GM18868 (cell line): ENCODE measurements around the gene BEGAIN.

ENCODE experiments used
- ATAC-seq: cut with Tn5 transposase; IDR thresholded peaks from one replicate; pipeline ENCODE4 v1.9.1; 2021; ENCODE audit warnings: mild to moderate bottlenecking, moderate library complexity; ENCODE audit not compliant: unreplicated experiment

Gene BEGAIN

DNA sequence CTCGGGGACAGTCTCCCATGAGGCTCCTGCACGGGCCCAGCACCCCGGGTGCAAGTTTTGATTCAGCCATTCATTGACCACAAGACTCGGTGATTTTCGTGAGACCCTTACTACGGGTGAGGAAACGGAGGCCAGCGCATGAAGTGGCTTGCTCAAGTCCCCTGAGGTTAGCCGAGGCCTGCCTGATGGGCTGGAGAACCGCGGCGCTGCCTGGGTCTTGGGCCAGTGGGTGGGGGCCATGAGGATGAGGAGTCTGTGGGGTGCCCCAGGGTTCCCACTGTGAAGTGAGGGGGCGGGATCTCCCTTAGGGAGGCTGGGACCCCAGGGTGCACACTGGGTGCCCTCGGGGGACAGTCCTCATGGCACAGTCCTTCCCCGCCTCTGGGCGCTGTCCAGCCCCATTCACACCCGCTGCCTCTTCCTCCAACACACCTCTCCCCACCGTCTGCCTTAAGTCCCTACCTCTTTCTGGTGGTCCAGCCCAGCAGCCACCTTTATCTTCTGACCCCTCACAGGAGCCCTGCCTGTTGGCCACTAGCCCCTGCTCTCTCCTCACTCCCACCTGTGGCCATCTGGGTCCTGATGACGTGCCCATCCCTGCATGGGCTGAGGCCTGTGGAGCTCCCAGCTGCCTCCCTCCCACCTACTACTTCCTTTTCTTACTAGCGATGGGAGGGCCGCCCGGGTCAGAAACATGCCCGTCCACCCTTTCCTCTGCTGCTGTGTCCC lies 16.3 kb downstream of the BEGAIN start:
- ATAC-seq: no peak

DNA sequence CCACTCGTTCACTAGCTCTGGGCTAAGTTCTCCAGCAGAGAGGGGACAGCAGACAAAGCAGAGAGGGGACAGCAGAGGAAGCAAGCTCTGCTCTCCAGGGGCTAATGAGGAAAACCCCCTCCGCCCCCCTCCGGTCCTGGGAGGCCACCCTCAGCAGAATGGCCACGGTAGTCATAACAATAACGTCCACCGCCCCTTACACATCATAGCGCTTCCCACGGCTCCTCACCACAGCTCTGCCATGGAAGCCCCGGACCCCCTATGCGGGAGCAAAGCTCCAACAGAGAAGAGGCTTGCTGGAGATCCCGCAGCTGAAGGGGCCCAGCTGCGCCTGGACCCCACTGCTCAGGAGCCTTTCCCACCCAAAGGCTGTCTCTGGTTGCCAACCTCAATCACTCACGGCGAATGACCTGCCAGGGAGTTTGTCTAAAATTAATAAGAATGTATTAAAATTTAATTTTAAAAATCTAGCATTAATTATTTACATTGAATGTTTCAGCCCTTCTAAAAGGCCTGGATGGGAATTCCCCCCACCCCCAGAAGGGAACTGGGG lies 17.4 kb downstream of the BEGAIN start:
- ATAC-seq: no peak

DNA sequence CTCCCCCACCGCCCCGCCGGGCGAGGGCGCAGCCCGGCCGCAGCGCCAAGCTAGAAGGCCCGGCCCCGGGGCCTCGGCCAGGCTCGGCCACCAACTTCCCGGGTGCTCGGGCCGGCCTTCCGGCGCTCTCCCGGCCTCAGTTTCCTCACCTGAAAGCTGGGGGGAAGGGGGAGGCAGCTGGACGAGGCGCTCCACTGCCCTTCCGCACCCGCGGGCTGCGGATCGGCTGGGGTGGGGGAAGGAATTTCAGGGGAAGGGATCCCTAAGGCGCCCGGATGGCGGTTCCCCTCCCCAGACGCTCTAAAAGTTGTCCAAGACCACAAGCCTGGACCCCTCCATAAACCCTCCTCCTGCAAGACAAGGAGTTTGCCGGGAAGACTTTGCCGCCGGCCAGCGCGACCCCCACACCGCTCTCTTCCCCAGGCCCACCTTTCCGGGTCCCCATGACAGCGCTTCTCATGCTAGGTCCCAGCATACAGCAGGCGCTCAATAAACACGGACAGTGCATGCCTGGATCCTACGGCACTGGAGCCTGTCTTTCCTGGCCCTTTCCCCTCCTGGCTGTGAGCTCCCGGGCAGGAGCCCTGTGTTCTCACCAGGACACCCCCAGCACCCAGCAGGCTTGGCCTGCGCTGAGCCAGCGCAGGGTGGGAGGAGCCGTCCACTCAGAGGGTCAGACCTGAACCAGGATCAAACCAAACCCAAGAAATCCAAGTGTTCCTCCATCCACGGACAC lies 18.1 kb downstream of the BEGAIN start:
- no peak for ATAC-seq

DNA sequence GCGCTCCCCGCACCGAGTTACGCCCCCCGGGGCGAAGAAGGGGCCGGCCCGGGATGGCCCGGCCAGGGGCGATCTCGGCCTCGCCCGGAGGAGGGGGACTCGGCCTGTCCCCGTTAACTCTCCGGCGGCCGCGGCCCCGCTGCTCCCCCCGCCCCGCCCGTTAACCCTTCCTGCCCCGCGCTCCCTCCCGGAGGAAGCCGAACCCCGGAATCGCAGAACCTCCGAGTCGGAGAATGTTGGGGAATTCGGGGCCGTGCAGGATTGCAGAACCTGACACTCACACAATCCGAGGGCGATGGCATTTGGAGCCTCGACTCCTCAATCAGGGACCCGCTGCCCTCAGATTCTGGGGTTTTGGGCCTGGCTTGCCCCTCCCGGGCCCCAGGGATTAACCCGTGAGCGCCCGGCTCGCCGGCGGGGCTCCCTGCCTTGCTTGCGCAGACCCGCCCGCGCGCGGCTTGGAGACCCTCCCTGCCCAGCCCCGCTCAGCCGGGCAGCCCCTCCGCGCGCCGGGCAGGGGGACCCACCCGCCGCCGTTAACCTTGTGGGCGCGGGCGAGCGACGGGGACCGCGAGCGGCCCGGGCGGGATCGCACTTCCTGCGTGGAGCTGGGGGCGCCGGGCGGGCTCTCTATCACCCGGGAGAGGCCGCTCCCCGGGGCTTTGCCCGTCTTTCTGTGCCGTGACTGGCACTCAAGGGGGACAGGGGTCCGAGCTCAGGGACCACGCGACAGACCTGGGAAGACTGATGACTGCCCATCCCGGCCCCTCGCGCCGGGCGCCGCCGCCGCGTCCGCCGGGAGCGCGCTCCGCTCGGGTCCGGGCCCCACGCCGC lies 18.8 kb downstream of the BEGAIN start:
- ATAC-seq: no peak

DNA sequence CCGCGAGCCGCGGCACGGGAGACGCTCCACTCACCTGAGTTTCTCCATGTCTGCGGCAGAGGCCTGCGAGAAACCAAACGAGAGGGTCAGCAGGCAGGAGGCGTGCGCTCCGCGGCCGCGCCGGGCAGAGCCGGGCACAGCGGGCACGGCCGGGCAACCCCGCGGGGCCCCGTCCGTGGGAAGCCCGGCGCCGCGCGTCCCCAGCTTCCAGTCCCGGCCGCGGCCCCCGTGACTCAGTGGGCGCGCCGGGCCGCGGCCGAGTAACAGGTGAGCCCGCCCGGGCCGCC lies 19.4 kb downstream of the BEGAIN start:
- ATAC-seq: no peak

DNA sequence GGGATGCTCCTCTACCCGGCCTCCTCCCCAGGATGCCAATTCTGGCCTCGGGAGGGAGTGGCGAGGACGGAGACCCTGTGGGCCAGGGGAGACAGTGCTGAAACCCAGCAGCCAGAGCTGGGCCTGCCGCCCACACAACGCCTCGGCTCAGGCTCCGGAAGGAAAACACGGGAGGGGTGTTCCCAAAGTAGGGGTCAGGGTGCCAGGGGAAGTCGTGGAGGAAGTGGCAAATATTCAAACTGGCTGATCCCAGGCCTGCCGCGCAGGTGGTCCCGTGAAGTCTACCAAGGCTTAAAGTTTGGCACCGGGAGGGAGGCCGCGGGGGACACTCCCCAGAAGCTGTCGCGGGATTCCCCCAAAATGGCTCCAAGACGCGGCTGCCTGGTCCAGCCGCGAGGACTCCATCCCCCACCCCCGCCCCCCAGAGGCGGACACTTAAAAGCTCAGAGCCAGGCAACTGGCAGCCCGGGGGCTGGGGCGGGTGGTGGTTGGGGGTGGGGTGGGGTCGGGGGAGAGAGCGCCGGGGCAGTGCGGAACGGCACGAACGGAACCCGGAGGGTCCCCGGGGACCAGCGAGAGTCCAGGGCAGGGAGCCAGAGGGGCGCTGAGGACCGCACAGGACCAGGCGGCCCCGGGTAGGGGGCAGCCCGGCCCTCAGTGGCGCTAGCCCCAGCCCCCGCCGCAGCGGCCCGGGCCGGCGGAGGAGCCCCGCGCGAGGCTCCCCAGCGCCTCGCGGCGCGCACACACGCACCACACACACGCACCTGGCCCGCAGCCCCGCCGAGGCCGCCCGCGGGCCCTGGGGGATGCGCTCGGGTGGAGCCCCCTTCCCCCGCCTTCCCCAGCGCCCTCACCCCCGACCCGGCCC lies 20.0 kb downstream of the BEGAIN start:
- ATAC-seq: no peak

DNA sequence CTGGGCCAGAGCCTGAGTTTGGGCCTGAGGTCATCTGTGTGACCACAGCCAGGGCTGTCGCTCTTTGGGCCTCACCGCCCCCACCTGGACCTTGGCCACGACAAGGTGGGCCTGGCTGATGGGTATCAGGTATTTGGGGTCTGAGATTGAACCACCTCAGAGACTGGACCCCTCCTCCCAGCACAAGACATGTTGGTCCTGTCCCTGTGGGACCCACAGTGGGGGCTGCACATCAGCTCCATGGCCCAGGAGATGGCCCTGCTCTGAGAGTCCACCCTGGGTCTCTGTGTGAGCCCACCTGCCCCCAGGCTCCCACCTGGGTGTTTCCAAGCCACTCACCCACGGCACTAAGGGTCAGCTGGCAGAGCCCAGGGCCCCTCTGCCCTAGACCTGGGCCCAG lies 20.6 kb downstream of the BEGAIN start:
- no peak for ATAC-seq

DNA sequence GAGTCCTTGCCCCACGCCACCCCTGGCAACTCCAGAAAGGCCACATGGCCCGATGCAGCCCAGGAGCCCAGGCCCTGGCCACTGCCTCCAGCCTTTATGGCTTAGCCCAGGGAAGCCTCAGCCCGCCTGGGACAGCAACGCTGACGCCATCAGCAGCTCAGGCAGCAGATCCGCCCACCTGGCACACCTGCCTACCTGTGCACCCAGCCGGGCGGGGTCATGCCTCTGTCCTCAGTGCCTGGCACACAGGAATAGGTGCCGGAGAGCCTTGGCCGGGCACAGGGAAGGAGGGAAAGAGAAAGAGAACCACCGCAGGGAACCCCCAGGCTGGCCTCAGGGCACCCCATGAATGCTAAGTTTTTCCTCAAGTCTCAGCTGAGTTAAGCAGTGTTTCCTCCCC lies 21.1 kb downstream of the BEGAIN start:
- ATAC-seq: no peak

DNA sequence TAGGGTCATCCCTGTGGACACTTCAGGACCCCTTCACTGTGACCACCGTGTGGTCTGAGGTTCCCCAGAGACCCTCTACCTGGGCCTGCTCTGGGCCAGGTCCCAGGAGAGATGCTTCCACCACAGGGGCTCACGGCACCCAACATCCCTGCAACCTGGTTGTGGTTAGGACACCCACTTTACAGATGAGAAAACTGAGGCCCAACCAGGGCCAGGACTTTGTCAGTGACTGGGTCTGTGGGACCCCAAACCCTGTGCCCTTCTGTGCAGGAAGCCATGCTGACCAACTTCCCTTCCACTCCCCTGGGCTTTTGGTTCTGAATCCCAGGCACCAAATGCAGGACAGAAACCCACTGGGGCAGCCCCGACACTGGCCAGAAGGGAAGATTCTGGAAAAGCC lies 21.6 kb downstream of the BEGAIN start:
- ATAC-seq: no peak

DNA sequence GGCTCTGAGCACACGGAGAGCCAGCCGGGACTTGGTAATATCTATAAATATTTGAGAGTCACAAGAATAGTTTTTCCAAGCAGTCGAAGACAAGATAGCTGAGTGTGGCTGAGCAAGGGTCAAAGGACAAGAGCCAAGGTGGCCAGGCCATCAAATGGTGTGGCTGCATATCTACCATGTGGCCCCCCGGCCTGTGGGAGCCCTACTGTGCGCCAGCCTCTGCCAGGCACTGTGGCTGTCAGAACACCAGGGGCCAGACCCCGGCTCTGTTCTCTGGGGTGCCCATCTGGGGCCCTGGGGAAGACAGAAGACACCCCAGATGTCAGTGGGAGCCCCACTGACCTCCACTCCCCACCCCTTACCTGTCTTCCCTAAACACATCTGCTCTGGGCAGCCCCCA lies 22.7 kb downstream of the BEGAIN start:
- ATAC-seq: no peak

DNA sequence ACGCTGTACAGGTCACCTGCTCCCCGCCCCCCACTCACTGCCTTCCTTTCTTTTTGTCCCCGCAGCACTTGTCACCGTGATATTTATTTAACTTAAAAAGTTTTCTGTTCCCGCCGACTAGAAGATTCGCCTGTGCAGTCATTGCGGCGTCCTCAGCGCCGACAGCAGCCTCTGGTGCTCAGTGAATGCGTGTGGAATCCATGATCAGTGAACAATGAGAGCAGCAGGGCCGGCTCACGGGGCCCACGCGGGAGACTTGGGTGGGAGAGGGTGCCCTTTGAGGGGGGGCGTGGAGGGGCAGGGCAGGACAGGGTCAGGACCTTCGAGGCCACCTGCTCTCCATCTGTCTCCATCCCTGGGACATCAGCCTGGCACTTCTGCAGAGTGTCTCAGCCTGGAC lies 24.5 kb downstream of the BEGAIN start:
- no peak for ATAC-seq

DNA sequence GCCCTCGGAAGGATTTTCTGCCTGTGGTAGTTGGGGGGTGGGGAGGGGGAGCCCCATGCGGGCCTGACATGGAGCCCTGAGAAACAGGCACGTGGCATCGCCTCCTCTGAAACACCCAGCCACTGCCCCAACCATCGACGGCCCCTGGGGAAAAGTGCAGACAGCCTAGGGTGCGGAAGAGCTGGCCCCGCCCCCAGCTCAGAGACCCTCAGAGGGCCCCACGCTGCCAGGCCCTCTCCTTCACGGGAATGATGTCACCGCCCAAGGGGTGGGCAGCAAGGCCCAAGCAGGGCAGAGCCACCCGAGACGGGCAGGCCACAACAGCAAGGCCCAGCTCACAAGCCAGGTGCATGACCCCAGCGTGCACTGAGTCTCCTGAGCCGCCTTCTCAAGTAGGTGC lies 26.2 kb downstream of the BEGAIN start:
- no peak for ATAC-seq

DNA sequence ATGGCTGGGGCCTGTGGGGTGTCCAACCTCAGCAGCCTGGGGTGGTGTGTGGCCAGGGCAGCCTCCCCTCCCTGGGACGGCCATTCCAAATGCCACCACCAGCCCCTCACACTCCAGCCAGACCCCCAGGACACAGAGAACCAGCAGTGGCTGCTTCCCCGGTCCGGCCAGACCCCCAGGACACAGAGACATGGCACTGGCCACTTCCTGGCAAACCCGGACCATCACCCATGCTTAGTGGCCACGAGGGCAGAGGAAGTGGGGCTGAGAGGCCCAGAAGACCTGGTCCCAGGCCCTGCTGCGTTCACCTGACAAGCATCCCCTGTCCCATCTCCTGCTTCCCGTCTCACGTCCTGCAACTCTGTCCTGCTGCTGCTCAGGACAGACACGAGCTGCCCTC lies 26.7 kb downstream of the BEGAIN start:
- no peak for ATAC-seq

DNA sequence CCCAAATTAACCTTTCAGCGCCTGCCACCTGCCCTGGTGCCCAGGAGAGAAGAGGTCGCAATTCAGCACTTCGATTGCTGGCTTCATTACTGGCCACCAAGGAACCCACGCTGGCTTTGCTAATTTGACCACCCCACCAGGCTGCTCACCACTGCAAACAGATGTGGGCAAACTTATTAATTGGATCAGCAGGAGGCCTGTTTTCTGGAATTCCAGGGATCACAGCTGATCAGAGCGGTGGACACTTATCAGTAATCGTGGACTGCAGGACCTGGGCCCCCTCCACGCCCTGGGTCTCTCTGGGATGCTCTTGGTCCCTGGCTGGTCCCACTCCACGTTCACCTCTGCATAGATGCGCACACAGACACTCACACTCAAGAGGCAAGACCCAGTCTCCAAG lies 27.8 kb downstream of the BEGAIN start:
- no peak for ATAC-seq

DNA sequence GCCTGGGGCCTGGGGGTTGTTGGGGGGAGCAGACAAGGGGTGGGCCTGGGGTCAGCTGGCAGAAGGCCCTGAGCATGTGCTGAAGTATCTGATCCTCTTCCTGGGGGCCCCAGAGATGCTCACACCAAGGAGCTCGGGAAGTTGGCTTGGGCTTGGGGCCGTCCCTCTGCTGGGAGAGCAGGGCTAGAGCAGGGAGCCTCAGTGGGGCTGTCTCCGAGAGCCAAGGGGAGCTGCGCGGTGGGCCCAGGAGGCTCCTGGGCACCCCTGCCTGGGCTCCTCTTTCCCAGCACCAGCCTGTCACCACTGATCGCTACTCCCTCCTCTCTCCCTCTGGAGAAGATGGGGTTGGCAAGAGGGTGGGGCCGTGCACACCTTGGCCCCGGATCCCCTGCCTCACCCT lies 28.3 kb downstream of the BEGAIN start:
- no peak for ATAC-seq

DNA sequence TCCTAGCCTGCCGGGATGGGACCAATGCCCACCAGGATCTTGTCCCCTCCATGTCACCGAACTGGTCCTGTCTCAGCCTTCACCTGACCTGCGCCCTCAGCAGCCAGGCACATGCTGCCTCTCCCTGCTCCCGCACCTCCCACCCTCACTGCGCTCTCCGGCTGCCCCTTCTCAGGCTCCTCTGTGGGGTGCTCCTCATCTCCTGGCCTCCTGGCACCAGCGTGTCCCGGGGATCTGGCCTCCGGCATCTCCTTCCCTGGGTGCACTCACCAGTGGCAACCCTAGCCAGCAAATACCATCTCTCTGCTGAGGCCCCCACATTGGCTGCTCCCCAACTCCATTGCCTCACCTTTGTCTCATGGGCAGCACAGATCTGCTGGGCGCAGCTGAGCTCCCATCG lies 29.0 kb downstream of the BEGAIN start:
- ATAC-seq: no peak

DNA sequence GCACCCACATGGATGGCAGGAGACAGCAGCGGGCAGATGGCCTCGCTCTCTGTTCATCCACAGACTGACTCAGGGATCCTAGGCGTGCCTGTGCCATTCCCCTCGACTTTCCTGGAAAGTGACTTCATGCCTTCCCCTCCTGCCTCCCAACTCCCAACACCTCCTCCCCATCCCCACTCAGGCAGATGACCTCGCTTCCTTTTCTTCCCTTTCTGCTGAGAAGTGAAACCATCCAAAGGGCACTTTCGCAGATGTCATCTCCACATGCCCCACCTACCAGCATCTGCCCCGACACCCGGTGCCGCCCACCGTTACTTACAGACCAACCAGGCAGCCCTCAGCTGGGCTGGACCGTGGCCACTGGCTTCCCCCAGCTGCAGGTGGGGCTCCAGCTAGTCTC lies 29.6 kb downstream of the BEGAIN start:
- no peak for ATAC-seq

DNA sequence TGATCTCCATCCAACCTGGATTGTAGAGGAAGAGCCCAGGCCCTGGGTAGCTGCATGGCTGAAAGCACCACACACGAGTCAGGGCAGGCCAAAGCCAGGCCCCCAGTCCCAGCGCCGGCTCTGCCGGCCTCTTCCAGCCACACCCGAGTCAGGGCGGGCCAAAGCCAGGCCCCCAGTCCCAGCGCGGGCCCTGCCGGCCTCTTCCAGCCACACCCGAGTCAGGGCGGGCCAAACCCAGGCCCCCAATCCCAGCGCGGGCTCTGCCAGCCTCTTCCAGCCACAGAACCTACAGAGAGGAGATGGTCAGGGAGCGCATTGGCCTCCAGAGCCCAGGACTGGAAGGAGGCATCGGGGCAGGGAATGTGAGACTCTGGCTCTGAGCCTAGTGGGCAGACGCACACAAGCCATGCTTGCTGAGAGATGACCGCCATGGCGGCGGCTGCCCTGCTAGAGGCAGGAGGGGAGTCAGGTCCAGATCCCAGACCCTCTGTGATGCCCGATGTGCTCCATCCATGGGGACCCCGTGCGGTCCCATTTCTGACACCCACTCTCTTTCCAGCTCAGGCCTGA lies 30.2 kb downstream of the BEGAIN start:
- no peak for ATAC-seq

DNA sequence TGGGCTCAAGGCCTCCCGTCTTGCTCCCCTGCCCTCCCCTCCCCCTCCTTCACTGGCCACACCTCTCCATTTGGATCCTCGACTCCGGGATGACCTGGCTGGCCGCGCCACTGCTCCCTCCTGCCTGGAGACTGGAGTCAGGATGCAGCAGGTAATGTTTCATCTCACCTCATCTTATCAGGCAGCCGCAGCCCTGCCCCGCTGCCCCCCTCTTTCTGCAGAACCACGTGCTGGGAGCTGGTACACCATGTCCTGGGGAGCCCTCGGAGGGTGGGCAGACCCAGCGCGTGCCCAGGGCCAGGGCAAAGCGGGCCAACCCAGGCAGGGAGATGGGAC lies 31.1 kb downstream of the BEGAIN start:
- no peak for ATAC-seq

DNA sequence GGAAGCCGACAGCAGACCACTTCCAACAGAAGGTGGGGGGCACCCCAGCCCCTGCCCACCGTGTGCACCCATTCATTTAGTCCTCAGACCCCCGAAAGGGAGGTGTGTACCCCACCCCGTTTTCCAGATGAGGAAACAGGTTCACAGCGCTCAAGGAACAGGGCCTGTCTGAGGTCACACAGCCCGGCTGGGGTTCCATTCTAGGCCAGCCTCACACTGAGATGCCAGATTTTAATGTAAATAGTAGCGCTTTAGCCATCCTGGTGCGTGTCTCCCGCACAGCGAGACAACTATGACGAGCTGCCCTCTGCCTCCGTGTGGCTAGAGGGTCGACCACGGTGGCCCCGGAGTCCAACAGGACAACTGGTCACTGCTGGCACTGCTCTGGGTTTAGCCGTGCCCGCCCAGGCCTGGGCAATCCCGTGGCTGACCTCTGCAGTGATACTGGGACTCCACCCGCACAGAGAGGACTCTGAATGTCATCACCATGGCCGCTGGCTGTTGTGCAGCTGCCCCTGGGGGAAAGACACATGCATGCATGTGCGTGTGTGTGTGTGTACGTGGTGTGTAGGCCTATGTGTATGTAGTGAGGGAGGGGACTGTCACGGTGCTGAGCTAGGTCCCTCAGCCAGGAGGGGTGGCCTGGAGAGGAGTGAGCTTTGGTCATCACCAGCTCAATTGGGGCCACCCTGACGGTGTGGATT lies 31.6 kb downstream of the BEGAIN start:
- no peak for ATAC-seq
